Hypothalamus (tissue), 51 donors: ENCODE measurements around the gene GMDS.

Source experiments
- DNase-seq, 51 donors: peaks; one replicate each; lab custom pipeline; 2025; lab: John Stamatoyannopoulos, UW

The GMDS gene

GRCh38 chr6:1652842-1653241 is 592.6 kb downstream of the GMDS start:
- no peak for DNase-seq

DNA sequence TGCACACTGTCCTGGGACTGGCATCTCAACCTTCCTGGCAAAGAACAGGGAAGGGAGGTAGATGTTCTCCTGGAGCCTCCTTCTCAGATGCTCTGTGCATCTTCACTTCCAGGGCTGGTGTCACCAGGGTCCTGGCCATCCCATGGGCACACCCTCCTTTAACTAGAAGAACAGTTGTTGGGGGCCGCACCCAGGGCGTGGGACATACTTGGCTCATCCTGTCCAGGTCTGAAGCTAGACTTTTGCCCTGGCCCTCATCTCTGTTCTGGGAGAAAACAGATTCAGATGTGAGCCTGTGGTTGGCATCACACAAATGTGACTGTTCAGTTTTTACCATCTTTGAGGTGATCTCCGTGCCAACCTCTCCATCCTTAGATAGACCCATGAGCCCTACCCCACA is 594.0 kb downstream of the GMDS start:
- DNase-seq: no peak

DNA sequence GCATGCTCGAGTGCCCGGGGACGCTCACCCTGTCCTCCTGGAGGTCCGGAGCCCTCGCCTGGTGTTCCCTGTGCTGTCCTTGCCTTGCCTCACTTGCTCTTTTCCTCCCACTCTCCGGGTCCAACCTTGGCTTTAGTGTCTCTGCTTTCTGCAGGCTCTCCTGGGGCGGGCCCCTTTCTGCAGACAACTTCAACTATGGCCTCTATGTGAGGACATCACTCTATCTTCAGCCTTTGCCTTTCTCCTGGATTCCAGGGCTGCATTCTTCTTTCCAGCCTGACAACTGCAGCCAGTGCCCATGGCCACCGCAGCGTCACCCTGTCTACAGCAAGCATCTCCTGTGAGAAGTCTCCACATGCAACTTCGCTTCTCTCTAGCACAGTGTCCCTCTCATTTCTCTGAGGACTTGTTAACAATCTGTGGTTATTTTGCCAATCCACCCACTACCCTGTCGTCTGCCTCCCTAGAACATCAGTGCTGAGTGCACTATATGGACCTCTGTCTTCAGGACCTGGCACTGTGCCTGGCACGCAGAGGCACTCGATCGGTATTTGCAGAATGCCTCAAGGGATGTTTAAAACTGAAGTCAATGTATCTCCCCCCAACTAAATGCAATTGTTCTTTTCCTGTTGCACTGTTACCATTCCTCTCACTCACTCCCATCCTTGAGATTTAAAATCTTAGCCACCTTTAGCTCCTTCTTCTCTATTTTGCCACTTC is 599.8 kb downstream of the GMDS start:
- no peak for DNase-seq

DNA sequence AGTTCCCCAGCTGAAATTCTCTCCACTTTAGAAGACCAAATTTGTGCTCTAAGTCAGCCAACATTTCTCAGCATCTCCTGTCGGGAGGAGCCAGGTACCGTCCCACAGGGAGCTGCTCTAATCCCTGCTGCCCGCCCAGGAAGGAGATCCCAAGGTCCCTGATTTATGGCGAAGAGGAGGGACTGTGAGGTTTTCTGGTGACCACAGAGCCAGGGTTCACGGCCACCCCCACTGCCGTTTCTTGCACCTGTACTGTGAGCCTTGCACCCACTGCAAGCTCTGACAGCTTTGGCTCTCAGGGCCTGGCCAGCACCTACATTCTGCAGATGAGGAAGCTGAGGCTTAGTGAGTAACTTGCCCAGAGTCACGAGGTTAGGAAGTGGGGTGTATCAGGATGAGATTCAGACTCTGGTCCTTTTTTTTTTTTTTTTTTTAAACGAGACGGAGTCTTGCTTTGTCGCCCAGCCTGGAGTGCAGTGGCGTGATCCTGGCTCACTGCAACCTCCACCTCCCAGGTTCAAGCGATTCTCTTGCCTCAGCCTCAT is 600.8 kb downstream of the GMDS start:
- no peak for DNase-seq

GRCh38 chr6:1643830-1644445 is 601.5 kb downstream of the GMDS start:
- DNase-seq: no peak

DNA sequence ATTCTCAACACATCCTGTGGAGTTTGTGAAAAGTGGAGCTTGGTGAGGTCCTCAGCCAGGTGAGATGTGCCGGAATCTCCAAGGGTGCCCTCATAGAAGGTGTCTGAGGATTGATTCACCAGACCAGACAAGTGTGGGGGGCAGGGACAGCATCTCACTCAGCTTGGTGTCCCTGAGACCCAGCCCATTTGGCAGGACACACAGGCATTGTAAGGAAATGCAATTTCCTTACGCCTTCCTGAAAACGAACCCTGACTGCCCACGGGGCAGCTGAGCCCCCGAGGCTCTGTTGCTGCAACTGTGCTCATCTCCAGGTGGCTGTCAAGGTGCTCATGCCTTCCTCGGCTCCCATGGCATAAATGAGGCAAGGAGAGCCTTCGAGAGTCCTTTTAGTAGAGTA is 602.3 kb downstream of the GMDS start:
- no peak for DNase-seq

- no peak for DNase-seq
Observed at GRCh38 chr6:1641343-1641885, 604.0 kb downstream of the GMDS start.

- no peak for DNase-seq
Observed at GRCh38 chr6:1640476-1640875, 604.9 kb downstream of the GMDS start.

DNA sequence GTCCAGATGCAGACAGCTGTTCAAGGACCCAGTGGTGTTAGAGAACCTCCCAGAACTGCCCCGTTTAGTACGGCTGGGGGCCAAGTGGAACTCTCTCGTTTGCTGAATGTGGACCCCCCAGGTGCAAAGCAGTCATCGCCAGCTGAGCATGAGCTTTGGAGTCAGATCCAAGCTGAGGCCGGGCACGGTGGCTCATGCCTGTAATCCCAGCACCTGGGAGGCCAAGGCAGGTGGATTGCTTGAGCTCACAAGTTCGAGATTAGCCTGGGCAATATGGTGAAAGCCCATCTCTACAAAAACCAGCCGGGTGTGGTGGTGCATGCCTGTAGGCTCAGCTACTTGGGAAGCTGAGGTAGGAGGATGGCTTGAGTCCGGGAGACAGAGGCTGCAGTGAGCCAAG is 606.0 kb downstream of the GMDS start:
- no peak for DNase-seq

DNA sequence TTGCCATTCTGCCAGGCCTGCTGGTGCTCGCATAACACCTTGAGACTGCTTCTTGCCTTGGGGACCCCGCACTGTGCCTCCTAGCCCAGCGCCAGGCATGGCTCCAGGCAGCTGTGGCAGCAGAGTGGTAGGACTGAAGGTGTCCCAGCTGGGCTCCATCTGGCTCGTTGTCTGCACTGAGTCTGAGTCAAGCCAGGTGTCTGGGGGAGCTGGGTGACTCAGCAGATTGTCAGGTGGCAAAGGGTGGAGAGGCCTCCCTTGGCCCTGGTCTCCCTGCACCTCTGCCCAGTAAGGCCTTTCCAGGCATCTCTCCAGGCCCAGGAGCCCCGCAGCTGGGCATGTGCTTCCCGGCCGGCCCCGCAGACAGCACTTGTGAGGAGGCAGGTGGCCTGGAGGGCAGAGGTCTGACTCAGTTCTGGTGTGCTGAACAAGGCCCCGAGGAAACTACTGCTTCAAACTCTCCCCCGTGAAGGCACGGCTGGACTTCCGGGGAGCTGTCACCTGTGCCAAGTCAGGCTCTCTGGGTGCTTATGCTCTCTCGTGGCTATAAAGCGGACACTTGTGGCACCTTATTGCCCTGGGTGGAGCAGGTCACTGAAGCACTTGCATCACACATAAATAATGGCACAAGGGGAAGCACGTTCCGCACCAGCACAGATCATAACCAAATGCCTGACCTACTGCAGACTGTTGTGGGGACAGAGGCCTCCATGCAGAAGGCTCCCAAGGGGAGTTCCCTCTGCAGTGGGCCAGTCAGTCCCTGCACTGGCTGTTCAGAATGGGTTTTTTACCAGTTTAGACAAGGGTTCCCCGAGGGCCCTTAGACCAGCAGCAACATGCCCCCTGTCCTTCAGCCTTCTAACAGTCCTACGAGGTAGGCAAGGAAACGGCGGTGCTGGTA is 608.2 kb downstream of the GMDS start:
- no peak for DNase-seq

DNA sequence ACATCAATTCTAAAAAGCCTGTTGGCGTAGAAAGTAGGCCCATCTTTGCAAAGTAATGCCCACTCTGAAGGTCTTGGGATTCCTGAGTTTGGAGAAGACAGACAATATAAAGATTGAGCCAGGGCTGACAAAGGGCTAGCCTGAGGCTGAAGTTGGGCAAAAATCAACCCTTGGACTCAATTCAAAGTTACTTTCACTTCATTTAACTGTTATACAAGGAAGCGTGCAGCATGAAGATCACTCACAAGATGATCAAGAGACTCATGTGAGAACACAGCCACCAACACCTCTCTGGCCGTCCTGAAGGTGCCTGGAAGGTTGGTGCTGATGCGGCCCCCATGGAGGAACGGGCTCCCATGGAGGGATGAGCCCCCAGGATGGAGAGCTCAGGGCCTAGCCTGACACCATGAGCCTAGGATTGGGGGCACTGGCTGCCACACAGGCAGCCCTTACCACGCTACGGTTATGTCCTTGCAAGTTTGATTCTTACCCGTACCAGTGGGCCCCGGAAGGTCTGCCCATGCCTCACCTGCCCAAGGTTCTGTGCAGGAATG is 609.1 kb downstream of the GMDS start:
- no peak for DNase-seq

DNA sequence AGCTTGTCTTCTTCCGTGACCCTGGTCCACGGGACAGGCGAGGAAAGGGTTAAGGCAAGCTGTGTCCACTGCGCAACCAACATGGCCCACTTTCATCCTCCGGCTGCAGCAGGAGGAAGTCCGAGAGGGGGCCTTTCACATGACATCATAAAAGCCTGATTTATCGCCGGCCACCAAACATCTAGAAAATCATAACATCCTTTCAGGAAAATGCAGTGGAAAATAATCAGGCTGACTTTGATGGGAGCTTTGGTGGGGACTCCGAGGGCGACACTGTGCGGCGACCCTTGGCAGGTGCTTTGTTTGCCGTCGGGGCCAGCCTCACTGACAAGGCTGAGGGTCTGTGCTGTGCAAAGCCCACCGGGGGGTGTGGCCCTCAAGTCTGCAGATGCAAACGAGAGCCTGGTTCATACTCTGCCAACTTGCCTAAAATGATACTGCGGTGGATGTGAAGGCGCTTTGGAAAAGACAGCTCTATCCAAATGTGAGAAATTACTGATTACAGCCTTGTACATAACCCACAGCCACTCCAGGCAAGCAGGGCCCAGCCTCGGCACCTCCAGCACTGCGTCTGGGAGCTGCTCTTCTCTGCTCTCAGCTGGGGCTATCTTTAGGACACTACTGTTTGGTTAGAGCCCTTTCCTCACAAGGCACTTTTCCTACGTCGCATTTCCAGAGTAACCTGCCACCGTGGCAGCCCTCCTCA is 609.9 kb downstream of the GMDS start:
- no peak for DNase-seq

DNA sequence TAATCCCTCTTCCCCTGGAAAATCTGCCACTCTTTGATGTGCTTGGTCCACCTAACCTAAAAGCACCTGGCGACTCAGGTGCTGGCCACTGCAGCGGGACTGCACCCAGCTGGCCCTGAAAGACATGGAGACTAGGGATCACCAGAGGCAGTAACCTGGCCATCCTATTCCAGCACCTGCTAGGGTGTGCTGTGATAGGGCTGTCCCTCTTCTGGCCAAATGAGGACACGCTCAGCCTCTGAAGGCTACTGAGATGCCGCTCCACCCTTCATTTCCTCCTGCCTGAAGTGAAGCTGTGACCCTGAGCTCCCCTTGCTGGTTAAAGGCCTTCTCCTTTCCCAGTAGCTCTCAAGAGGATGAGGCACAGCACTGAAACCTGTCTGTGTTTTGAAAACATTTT is 611.3 kb downstream of the GMDS start:
- no peak for DNase-seq

GRCh38 chr6:1633366-1634021 is 611.9 kb downstream of the GMDS start:
- no peak for DNase-seq

GRCh38 chr6:1631251-1631650 is 614.2 kb downstream of the GMDS start:
- no peak for DNase-seq

GRCh38 chr6:1630771-1631217 is 614.6 kb downstream of the GMDS start:
- DNase-seq: no peak

- DNase-seq: no peak
Observed at GRCh38 chr6:1630212-1630770, 615.1 kb downstream of the GMDS start.

DNA sequence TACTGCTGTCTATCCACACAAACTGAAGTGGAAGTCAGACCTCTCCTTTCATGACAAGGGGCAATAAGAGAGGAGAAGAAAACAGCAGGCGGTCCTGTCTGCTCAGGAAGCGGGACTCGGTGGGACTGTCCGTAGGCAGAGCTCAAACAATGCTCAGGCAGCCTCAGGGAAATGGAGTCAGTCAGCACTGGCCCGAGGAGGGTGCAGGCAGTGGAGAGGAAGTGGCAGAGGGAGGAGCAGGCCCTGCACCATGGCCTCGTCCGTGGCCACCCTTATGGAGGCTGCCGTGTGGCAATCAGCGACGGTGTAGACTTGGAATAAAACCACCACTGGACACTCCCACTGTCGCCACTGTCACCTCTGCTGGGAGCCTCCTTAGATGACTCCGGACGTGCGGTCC is 616.1 kb downstream of the GMDS start:
- no peak for DNase-seq
